ENCODE results near the gene SYT11. TPM values are rescaled to one million over a fixed set of nuclear protein-coding genes. Genes with fewer than 3 reads are reported as not detected.
A peak's percentile ranks its signal among the peaks of the same experiment; 100 is the strongest.

Gene SYT11
- total and polyA plus RNA-seq, 9 of the 15 experiments (the other 6 are each of a cell fraction or from before 2014, with no cell fraction given), result 0.05 to 0.18 (median 0.11) TPM

DNA sequence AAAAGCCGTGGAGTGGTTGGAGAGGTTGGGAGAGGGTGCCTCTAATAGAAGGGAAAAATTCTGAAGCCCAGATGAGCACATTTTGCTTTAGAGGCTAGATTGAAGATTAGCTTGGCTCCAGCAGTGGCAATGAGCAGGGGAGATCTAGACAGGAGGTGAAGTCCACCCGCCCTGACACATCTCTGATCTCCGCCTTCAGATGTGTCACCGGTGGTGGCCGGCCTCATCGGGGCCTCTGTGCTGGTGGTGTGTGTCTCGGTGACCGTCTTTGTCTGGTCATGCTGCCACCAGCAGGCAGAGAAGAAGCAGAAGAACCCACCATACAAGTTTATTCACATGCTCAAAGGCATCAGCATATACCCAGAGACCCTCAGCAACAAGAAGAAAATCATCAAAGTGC, 8.4 kb downstream of the SYT11 start:
- Histone ChIP-seq H3K4me2 (ENCODE audit: insufficient read depth, low read length) (no peak overlapping the region), H3K9me3 (replicated peaks; ENCODE audit: control insufficient read depth, insufficient read depth, low read depth, low read length) (no peaks in the 10 kb centered on the region), H2AFZ (ENCODE audit: low read depth, low read length) (peak overlapping the region; percentile 80), H4K20me1 (replicated peaks; ENCODE audit: control insufficient read depth, insufficient read depth, low read length) (no peaks in the 10 kb centered on the region), H3K4me1 (replicated peaks in 1 of 2; ENCODE audit: control insufficient read depth in 2 of 2, insufficient read depth in 2 of 2, low read length in 2 of 2) (no peaks in the 10 kb centered on the region; a peak in 1 of 5 replicates), H3K4me3 (no peak overlapping the region), H3K36me3 (ENCODE audit: control insufficient read depth, insufficient read depth, low read length) (no peaks in the 10 kb centered on the region), H3K27me3 (ENCODE audit: control insufficient read depth in 2 of 2, insufficient read depth in 2 of 2, low read length in 2 of 2) (no peaks in the 10 kb centered on the region; a peak in 1 of 5 replicates), H3K9ac (ENCODE audit: insufficient read depth in 1 of 2, low read depth in 2 of 2, low read length in 2 of 2) (no peak overlapping the region), H3K27ac (ENCODE audit: extremely low read depth, low read depth, low read length) (no peak overlapping the region), H3K79me2 (ENCODE audit: control insufficient read depth, insufficient read depth, low read length) (no peaks in the 10 kb centered on the region), H3K9me1 (ENCODE audit: control insufficient read depth, insufficient read depth, low read length) (no peaks in the 10 kb centered on the region)
- no TSS peak for BruUV-seq (replicated peaks)
- intact Hi-C loops (cut with micrococcal nuclease) (no loop called here), in situ Hi-C loops (cut with MboI) (no loop called here)
- DNase-seq (ENCODE audit: extremely low read depth in 1 of 4, low spot score in 3 of 4) (peak in 1 of 4 experiments; percentile 45), ATAC-seq (peak; percentile 80), FAIRE-seq (no peak)
- peak in 1 of 2 experiments; percentile 17; a peak in 1 of 4 replicates for TF ChIP-seq RAD21 (CRISPR knock-in tag; conservative IDR thresholded peaks at IDR 0.05 in 1 of 2, IDR thresholded peaks at IDR 0.05 in 1 of 2)
- no peak for TF ChIP-seq ZC3H11A (IDR thresholded peaks at IDR 0.05; ENCODE audit: low read depth, low read length)
- TF ChIP-seq, protein P1, sequence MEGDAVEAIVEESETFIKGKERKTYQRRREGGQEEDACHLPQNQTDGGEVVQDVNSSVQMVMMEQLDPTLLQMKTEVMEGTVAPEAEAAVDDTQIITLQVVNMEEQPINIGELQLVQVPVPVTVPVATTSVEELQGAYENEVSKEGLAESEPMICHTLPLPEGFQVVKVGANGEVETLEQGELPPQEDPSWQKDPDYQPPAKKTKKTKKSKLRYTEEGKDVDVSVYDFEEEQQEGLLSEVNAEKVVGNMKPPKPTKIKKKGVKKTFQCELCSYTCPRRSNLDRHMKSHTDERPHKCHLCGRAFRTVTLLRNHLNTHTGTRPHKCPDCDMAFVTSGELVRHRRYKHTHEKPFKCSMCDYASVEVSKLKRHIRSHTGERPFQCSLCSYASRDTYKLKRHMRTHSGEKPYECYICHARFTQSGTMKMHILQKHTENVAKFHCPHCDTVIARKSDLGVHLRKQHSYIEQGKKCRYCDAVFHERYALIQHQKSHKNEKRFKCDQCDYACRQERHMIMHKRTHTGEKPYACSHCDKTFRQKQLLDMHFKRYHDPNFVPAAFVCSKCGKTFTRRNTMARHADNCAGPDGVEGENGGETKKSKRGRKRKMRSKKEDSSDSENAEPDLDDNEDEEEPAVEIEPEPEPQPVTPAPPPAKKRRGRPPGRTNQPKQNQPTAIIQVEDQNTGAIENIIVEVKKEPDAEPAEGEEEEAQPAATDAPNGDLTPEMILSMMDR (IDR thresholded peaks at IDR 0.05 in 2 of 3, conservative IDR thresholded peaks at IDR 0.05 in 1 of 3; ENCODE audit: insufficient read depth in 2 of 3, low read depth in 1 of 3, low read length in 3 of 3), result 0 out of 6 replicates have a peak, but pooled peaks of 1 of the 3 experiments have one; percentile 11
- TF ChIP-seq, protein P2, sequence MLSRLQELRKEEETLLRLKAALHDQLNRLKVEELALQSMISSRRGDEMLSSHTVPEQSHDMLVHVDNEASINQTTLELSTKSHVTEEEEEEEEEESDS (CRISPR knock-in tag; IDR thresholded peaks at IDR 0.05), result no peak
- WGBS (ENCODE audit: insufficient coverage, low coverage, missing lambda C conversion rate), result 20% methylated on average over 8 of the region's 8 CpGs
- POLR2A ChIA-PET, result interaction anchor here (1.9 kb wide), 1 partner anchor 8 kb away, joined by 9 read pairs; the partner anchor contains the start of gene SYT11
- CTCF ChIA-PET (ENCODE audit: low intra/inter-chr PET ratio), result no interaction called here
